ENCODE data around the gene SULF2.
"Not testable (repeated sequence)": the region's sequence is repeated elsewhere in the genome, so short reads cannot be mapped to it uniquely, and the experiment has no call there.

SULF2 gene

DNA sequence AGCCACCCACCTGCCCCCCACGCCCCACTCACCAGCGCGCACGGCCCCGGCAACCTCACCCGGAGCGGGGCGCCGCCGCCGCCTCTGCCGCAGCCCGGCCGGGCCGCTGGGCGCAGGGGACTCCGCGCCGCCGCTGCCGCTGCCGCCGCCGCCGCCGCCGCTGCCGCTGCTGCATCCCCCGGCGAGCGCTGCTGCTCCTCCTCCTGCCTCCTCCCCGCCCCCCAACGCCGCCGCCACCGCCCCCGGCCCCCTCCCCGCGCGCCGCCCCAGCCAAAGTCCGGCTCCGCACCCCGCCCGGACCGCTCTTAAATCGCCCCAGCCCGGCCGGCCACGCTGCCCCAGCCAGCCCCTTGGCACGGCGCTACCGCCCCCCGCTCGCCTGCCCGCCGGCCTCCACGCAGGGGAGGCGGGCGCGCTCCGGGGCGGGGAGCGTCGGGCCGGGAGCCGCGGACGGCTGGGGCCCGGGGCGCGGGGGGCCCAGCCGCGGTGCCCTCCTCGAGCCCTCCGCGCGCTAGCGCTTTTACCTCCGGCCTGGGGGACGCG is at the start of gene SULF2:
Gene SULF2, minus strand, starts transcription at position 171 of the 543 bp plus-strand sequence. CDS start 28,118 bp downstream, outside the sequence.
- DNase-seq, result no peak

DNA sequence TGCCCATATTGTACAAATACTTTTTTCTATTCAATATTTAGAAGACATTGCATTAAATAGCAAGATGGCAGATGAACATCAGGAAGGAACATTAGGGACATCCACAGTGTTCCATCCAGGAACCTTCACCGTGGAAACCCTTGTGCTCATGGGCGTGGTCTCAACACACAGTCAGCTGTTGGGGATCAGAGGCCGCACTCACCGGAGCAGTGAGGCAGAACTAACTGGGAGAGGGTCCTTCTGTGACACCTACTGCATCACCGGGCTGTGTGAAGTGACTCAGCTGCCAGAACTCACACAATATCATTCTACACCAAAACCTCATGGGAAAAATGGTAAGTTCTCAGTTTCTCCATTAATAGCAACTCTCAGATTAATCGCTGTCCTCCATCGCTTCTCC is 46.4 kb upstream of the SULF2 start:
- DNase-seq, result not testable (repeated sequence)

DNA sequence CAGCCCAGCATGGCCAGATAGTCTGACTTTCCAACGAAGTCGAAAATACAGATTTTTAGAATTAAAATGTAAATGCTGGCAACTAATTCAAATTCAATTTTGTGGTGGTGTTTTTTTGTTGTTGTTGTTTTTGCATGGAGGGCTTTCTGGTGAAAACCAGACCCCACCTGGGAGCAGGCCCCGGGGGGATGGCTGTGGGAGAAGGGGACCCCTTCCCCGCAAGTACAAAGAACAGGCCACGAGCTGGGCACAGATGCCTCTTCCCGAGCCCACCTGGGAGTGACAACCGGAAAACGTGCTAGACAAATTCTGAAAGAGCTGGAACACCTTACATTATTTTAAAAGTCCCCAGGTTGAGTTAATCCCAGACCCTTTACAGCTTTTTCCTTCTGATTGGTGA is 41.4 kb upstream of the SULF2 start:
- DNase-seq, result peak; percentile 22

DNA sequence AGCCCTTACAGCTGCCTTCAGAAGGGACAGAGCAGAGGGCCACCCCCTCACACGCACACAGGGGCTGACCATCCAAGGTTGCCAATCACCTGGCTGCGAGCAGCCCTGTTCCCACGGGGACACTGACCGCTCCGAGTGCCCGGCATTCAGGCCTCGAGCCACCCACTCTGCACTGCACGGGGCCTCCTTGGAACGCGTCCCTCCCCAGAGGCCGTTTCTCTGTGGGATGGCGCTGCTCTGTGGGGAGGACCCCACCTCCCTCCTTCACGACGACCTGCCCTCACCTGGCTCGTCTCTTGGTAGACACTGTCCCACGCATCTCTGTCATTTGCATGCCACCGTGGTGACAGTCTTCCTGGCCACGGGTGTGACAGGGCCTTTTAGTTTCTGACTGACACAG is 40.7 kb upstream of the SULF2 start:
- peak; percentile 53 for DNase-seq

DNA sequence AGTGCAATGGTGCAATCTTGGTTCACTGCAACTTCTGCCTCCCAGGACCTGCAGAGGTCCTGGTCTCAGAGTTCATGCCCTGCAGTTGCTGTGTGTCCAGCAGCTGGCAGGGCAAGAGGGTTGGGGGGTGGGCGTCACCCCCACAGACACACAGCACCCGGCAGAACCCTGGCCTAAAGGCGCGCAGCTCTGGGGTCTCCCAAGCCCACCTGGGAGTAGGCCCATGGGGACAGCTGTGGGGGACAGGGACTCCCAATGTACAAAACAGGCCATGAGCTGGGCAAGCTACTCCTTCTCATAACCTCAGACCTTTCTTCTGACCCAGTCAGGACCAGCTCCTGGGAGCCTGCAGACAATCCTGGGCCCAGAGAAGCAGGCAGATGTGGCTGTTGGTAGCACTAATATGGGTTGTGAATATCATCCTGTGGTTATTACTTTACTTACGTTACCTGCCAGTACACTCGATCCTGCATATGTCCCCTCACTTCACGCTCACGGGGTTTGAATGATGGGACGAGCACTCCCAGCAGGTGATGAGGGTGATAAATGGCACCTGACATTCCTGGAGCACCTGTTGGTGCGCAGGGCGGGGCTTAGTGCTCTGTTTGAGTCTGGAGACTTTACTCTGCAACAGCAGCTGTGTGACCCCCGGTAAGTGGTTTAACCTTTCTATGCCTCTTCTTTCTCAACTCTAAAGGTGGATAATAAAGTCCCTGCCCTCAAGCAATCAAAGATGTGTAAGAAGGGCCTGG is 39.9 kb upstream of the SULF2 start:
- DNase-seq, result peak; percentile 42

DNA sequence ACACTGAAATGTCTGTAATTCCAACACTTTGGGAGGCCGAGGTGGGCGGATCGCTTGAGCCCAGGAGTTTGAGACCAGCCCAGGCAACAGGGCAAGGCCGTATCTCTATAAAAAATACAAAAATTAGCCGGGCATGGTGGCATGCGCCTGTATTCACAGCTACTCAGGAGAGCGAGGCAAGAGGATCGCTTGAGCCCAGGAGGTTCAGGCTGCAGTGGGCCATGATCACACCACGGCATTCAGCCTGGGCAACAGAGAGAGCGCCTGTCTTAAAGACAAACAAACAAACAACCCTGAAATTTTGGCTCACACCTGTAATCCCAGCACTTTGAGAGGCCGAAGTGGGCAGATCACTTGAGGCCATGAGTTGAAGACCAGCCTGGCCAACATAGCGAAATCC is 38.7 kb upstream of the SULF2 start:
- peak; percentile 14 for DNase-seq

DNA sequence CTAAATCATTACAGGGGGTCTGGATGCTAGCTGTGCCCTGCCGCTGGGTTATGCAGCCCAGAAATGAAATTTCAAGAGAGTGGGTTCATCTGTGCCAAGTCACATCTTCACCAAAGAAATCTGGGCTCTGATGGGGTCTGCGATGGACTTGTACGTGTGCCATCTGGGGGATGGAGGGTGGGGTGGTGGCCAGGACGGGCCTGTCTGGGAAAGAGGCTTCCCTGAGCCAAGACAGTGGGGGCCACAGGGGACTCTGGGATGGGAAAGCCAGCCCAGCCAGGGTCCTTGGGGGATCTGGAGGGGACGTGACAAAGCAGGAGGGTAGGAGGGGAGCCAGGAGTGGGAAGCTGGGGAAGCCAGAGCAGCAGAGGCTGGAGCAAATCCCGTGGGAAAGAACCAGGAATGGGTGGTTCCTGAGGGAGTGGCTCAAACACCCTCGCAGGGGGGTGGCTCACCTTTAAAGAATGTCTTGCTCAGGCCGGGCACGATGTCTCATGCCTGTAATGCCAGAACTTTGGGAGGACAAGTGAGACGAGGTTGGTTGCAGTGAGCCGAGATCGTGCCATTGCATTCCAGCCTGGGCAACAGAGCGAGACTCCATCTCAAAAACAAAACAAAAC is 36.3 kb upstream of the SULF2 start:
- DNase-seq, result peak; percentile 21

DNA sequence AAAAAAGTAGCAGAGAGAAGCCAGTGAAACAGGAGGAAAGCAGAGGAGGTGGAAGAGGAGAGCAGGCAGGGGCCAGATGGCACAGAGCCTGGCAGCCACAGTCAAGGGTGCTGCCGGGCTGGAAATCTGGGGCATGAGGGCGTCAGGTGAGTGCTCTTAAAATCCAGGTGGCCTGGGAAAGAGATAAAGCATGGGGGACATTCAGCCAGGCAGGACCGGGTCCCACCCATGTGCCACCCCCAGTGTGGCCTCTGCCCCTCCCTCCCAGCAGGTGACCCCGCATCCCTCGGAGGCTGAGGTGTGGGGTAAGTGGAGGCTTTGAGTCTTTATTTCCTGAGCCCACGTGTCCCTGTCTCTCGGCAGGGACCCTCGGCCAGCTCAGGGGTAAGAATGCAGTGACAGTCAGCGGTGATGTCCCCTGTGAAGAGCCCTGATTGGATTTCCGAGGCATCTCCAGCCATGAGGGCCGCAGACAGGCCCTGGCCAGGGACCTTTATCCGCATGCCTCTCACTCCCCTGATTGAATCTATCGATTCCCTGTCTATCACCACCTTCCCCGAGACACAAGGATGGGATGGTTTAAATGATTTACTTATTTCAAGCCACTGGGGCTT is 33.8 kb upstream of the SULF2 start:
- DNase-seq, result peak; percentile 37

DNA sequence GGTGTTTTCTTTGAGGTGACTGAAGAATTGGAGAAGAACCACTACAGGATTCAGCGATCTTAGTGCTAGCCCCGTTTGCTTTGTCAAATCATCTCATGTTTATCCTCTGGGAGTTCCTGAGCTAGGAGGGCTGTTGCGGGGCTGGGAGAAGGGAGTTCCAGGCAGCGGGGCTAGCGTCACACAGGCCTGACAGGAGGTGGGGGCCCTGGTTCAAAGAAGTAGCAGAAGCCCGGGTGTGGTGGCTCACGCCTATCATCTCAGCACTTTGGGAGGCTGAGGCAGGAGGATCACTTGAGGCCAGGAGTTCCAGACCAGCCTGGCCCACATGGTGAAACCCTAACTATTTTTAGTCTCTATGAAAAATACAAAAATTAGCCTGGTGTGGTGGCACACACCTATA is 33.2 kb upstream of the SULF2 start:
- DNase-seq, result peak; percentile 31

DNA sequence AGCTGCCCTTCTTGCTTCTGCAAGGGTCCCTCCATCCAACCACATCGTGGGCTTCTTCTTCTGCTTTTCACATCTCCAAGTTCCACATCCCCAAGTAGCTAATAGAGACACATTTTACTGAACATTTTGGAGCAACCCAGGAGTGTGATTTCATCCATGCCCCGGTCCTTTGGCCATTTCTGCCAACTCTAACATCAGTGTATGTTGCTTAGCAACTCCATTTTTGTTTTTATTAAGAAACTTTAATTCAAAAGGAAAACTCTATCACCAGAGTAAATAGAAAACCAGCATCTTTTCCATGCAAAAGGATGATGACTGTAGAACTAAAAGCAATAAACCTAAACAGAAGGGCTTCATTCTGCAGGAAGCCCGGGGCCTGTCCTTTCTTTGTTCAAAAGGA is 32.7 kb upstream of the SULF2 start:
- no peak for DNase-seq

DNA sequence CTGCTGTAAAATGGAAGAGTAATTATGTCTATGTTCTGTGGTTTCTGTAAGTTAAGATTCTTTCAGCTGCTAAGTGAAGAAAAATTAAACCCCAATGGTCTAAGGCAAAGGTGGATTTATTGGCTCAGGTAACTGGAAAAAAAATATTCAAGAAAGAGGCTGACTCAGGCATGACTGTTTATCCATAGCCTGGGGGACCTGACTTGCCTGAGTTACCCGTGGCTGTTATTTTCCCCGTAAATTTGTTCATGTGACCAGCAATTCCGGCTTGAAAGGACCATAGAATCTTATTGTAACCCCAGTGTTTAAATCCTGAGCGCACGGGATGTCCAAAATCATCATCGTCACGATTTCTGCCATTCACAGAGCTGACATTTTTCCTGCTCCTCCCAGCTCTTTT is 32.3 kb upstream of the SULF2 start:
- peak; percentile 12 for DNase-seq

DNA sequence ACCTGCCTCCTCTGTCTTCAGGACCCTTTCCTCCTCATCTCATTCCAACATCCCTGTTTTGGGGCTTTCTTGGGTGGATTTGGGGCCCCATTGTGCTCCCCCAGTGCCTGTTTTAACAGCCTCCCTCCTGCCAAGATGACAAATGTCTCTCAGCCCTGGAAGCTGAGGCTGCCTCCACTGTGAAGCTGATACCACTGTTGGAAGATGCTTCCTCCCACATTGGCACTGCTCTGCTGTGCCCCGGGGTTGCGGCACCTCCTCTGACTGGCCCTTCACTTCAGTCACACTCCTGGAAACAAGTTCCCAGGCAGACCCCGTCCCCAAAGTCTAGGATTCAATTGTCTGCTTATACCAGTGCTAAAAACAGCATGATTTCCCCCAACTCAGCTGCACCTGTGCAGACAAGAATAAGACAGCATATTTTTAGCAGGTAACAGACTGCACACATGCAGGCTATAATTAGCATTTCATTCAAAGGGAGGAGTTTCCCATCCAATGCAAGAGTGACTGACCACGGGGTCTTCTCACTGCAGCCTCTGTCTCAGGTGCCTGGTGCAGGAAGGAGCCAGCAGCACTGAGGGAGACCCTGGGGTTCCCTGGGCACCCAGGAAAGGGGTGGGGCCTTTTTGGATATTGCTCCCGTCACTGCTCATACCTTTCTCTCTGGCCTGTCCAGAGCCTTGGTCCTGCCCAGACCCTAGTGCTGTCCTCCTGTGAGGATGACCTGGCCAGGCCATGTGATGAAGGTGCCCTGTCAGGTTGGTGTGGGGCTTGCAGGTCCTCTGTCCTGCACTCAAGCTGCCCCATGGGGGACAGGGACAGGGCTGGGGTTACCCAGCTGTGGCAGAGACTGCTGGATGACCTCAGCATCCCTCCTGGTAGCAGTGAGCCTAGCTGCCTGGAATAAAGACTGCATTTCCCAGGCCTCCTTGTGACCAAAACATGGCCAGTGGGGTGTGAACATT is 31.5 kb upstream of the SULF2 start:
- DNase-seq, result peak; percentile 34

DNA sequence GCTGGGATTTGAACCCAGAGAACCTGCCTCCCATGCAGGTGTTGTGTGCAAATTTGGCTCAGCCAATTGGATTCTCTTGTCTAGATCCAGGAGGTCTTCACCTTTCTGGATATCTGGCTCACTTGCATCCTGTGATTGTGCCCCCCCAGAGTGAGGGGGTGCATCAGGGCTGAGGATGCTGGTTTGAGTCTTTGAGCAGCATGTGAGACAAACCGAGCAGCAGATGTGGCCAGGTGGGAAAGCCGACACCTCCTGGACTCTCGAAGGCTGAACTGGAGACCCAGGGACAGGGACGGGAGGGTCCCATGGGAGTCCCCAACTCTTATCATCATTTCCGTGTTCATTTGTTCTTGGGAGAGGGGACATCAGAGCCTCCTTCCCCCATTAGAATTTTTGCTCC is 30.6 kb upstream of the SULF2 start:
- peak; percentile 24 for DNase-seq

DNA sequence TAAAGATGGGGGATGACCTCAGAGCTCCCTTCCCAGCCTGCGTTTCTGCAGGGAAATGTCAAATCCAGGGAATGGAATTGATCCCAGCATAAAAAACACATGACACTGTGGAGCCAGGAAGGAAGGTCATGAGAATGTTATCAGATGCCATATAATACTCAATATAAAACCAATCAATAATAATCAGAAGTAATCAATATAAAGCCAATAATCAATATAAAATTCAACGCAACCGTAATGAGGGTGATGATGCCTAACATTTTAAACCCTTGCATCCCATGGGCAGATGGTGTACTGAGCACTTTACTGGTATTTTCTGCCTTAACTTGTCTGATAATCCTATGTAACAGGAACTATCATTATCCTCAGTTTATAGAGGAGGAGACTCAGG is 30.1 kb upstream of the SULF2 start:
- no peak for DNase-seq

DNA sequence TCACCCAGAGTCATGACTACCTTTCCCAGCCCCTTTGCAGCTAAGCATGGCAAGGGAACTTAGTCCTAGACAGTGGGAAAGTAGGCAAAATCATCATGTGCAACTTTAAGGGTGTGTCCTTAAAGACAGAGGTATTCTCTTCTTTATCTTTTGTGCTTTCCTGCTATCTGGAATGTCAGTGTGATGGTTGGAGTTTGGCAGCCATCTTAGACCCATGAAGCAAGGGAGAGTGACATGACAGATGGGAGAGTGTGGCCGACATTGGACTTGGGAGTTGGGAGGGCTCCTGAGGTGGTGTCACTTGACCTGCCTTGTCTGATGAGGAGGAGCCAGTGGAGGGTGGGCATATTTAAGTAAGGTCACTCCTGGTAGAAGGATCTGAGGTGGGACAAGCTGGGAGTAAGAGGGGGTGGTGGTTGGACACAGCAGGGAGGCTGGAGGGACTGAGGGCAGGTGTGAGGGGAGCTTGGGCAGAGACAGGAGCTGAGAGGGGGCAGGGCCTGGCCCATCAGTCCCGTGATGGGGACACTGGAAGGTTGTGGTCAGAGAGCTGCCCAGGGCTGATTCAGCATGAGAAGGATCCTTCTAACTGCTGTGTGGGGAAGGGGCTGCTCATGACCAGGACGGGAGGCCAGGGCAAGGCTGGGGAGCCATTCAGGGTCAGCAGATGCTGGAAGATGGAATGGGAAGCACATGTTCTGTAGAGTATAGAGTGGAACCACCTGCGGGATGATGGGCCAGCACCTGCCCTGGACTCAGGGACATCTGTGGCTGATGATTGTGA is 29.5 kb upstream of the SULF2 start:
- DNase-seq, result peak; percentile 34

DNA sequence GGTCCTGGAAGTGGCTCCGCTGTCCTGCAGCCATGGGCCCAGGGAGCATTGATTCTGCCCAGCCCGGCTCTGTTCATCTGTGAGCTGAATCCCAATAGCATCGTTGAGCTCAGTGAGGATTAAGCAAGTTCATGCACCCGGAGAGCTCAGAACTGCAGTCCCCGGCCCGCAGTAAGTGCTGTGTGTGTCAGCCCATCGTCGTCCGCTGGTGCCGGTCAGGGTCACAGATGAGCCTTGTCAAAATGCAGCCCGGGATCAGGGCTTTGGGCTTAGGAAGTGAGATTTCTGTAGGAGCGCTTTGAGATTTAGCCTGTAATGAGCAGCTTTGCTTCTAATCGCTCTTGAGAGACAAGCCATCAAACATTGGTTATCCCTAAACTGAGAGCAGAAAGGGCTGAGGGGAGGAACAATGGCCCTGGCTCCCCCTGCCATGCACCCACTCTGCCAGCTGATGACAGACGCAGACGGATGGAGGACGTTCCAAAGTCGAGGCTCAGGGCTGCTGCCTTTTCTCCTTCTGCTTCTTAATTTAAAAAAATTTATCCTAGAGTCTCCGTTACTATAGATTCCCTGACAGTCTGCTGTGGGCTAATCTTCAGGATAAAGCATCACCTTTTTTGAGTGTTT is 25.6 kb upstream of the SULF2 start:
- peak; percentile 34 for DNase-seq

DNA sequence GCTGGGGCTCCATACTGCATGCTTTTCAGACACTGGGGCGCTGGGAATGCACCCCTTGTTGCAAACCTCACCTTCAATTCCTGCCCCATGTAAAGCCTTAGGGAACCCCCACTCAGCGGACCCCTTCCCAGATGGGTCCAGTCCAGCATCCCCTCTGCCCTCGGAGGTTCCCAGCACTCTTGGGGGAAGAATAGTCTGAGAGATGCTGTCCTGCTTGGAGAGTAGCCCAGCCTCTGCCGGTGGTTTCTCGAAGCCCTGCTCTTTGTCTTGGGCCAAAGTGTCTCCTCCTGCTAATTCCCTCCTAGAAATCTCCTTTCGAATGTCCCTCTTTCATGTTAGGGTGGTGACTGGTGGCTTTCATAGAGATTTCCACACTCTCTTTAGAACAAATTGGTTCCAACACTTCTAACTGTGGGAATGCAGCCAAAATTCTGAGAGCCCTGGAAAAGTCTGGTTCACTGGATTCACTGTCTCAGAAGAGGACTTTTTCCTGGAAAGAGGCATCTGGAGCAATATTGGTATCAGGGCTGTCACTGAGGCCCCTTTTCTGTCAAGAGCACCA is 24.9 kb upstream of the SULF2 start:
- DNase-seq, result peak; percentile 30

DNA sequence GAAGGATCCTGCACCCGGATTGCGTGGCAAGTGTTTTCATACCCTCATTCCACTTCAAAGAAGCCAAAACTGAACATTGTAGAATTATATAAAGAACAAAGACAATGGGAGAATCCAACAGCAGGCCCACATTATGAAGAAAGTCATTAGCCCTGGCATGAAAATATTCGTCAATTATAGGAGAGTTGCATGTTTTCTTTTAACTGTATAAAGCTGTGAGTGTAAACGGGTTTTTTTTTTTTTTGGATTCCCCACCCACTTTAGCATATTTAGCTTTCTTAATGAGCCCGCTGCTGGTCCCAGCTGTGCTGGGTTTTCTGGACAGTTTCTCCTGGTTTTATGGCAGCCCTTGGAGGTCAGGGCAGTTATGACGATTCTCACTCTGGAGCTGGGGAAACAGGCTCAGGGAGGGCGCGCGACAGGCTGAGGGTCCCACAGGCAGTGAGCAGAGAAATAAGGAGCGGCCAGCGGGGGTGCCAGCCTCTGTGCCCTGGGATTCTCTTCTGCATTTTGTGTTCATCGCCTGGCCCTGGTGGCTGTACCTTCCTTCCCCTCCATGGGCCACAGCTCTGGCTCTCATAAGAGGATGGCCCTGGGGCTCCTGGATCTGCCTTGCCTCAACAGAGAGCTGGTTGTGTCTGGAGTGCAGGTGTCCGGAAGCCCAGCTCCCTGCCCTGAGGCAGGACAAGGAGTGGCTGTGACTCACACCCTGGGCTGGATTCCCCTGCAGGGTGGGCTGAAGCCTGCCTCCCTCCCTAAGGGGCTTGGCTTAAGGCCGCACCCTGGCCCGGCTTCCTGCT is 24.1 kb upstream of the SULF2 start:
- DNase-seq, result peak; percentile 43

DNA sequence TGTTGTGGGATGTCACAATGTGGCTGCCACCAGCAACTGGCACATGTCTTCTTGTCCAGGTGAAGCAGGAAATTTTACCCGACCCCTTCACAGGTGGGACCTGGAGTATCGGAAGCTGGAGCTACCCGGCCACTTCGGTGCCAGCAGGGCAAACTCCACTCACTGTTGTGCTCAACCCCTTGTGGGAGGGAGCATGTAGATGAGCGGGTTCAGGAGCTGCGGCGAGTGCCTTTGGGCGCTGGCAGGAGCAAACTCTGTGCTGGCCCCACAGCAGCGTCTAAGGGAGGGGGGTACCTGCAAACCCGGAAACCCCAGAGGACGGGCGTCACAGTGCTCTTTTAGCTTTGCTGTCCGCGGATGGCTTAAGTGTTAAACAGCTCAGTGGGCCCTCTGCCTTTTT is 20.7 kb upstream of the SULF2 start:
- no peak for DNase-seq

DNA sequence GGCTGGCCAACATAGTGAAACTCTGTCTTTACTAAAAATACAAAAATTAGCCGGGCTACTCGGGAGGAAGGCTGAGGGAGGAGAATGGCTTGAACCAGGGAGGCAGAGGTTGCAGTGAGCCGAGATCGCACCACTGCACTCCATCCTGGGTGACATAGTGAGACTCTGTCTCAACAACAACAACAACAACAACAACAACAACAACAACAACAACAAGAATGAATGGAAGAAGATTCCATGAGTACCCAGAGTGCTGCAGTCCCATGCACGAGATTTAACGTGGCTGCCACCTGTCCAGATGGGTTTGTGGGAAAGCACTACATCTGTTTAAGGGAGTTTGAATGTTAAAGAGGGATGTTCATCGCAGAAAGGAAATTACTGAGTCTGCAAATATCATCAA is 19.7 kb upstream of the SULF2 start:
- DNase-seq, result not testable (repeated sequence)
